CD4-positive, alpha-beta T cell treated with Interleukin-17A for 4 hours (primary cell): ENCODE data around the gene UBE2H.
"Not testable (repeated sequence)": the region's sequence is repeated elsewhere in the genome, so short reads cannot be mapped to it uniquely, and the experiment has no call there.

Source experiments
- DNase-seq: peaks from one replicate; pipeline ENCODE4 v3.0.0-alpha.2; 2020; ENCODE audit warnings: mixed read lengths

The UBE2H gene

GRCh38 chr7:129804890-129805719 is 147.7 kb downstream of the UBE2H start:
- no peak for DNase-seq

- no peak for DNase-seq
These were observed 148.5 kb downstream of the UBE2H start for GRCh38 chr7:129804111-129804889.

- no peak for DNase-seq
These were observed 149.1 kb downstream of the UBE2H start for GRCh38 chr7:129803546-129804081.

- no peak for DNase-seq
These were observed 150.9 kb downstream of the UBE2H start for GRCh38 chr7:129801882-129802281.

- DNase-seq: no peak
These were observed 151.9 kb downstream of the UBE2H start for GRCh38 chr7:129800901-129801300.

- DNase-seq: no peak
These were observed 153.3 kb downstream of the UBE2H start for GRCh38 chr7:129799350-129799955.

GRCh38 chr7:129798616-129799349 is 154.0 kb downstream of the UBE2H start:
- no peak for DNase-seq

- no peak for DNase-seq
These were observed 155.5 kb downstream of the UBE2H start for GRCh38 chr7:129797214-129797789.

- no peak for DNase-seq
These were observed 156.5 kb downstream of the UBE2H start for GRCh38 chr7:129796186-129796775.

- DNase-seq: not testable (repeated sequence)
These were observed 158.3 kb downstream of the UBE2H start for GRCh38 chr7:129794461-129794860.

- DNase-seq: no peak
These were observed 159.1 kb downstream of the UBE2H start for GRCh38 chr7:129793506-129794310.

GRCh38 chr7:129792721-129793120 is 160.0 kb downstream of the UBE2H start:
- no peak for DNase-seq

GRCh38 chr7:129790136-129790535 is 162.6 kb downstream of the UBE2H start:
- DNase-seq: no peak

GRCh38 chr7:129789652-129790051 is 163.1 kb downstream of the UBE2H start:
- DNase-seq: no peak

- no peak for DNase-seq
These were observed 163.8 kb downstream of the UBE2H start for GRCh38 chr7:129789000-129789399.

GRCh38 chr7:129786825-129787563 is 165.8 kb downstream of the UBE2H start:
- no peak for DNase-seq

GRCh38 chr7:129785685-129786514 is 166.9 kb downstream of the UBE2H start:
- DNase-seq: no peak

- DNase-seq: no peak
These were observed 167.7 kb downstream of the UBE2H start for GRCh38 chr7:129784783-129785684.
